Ramos (cell line): ENCODE results near the gene MIEN1.
"Not testable (repeated sequence)": the region's sequence is repeated elsewhere in the genome, so short reads cannot be mapped to it uniquely, and the experiment has no call there.

Experiments
- in situ Hi-C: fragments of 300-500 bp; cut with MboI; formaldehyde crosslinking; loops from one replicate; pipeline ENCODE4 v1.14.3; 2022; ENCODE audit warnings: low sequenced_read_pairs; ENCODE audit not compliant: unreplicated experiment

The MIEN1 gene

DNA sequence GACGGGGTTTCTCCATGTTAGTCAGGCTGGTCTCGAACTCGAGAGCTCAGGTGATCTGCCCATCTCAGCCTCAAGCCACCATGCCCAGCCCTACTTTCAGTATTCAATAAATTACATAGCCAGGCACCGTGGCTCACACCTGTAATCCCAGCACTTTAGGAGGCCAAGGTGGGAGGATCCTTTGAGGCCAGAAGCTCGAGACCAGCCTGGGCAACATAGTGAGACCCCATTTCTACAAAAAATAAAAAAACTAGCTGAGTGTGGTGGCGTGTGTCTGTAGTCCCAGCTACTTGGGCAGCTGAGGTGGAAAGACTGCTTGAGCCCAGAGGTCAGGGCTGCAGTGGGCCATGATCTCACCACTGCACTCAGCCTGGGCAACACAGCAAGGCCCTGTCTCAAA is 8.2 kb downstream of the MIEN1 start:
- in situ Hi-C loops, result no loop called here

GRCh38 chr17:39719563-39720355 is 10.6 kb downstream of the MIEN1 start:
- in situ Hi-C loops, result no loop called here

GRCh38 chr17:39717660-39718059 is 12.7 kb downstream of the MIEN1 start:
- in situ Hi-C loops, result no loop called here

DNA sequence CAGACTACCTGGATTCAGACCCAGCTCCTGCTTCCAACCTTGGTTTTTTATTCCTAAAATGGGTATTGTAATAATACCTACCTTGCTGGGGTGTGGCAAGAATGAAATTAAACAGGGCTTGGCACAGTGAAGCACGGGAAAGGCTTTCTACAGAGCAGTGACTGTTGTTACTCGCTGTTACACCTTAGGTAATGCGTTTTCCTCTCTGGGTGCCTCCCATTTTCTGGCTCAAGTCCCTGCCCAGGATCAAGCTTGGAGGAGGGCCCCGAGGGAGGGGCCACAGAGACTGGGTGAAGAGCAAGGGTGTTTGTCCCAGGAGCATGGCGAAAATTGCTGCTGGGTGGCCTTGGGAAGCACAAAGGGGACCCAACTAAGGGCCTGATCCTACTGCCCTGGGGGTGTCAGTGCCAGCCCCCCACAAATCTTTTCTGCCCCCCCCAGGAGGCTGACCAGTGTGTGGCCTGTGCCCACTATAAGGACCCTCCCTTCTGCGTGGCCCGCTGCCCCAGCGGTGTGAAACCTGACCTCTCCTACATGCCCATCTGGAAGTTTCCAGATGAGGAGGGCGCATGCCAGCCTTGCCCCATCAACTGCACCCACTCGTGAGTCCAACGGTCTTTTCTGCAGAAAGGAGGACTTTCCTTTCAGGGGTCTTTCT is 13.3 kb downstream of the MIEN1 start:
- in situ Hi-C loops, result no loop called here

DNA sequence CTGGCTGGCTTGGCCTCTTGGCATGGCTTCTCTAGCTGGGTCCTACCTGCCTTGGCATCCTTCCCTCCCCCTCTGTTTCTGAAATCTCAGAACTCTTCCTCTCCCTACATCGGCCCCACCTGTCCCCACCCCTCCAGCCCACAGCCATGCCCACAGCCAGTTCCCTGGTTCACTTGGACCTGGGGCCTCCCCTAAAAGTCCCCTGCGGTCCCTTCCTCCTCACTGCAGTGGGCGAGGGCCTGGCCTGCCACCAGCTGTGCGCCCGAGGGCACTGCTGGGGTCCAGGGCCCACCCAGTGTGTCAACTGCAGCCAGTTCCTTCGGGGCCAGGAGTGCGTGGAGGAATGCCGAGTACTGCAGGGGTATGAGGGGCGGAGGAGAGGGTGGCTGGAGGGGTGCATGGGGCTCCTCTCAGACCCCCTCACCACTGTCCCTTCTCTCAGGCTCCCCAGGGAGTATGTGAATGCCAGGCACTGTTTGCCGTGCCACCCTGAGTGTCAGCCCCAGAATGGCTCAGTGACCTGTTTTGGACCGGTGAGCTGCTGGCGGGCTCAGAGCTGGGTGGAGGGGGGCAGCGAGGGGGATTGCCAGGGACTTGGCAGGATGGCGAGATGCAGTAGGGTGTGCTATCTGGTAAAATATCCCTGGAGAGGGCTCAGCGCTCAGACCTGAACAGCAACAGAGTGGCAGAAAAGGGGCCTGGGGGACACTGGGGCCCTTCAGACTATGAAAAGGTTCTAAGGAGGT is 14.1 kb downstream of the MIEN1 start:
- in situ Hi-C loops, result no loop called here

- in situ Hi-C loops, result no loop called here
Measured at GRCh38 chr17:39715375-39716072, 14.8 kb downstream of the MIEN1 start.

- in situ Hi-C loops, result no loop called here
Measured at GRCh38 chr17:39714234-39714633, 16.1 kb downstream of the MIEN1 start.

DNA sequence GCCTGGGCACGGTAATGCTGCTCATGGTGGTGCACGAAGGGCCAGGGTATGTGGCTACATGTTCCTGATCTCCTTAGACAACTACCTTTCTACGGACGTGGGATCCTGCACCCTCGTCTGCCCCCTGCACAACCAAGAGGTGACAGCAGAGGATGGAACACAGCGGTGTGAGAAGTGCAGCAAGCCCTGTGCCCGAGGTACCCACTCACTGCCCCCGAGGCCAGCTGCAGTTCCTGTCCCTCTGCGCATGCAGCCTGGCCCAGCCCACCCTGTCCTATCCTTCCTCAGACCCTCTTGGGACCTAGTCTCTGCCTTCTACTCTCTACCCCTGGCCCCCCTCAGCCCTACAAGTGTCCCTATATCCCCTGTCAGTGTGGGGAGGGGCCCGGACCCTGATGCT is 18.5 kb downstream of the MIEN1 start:
- in situ Hi-C loops, result no loop called here

DNA sequence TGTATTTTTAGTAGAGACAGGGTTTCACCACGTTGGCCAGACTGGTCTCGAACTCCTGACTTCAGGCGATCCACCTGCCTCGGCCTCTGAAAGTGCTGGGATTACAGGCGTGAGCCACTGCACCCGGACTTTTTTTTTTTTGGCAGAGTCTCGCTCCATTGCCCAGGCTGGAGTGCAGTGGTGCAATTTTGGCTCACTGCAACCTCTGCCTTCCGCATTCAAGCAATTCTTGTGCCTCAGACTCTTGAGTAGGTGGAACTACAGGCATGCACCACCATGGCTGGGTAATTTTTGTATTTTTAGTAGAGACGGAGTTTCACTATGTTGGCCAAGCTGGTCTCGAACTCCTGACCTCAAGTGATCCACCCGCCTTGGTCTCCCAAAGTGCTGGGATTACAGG is 19.3 kb downstream of the MIEN1 start:
- in situ Hi-C loops, result not testable (repeated sequence)

DNA sequence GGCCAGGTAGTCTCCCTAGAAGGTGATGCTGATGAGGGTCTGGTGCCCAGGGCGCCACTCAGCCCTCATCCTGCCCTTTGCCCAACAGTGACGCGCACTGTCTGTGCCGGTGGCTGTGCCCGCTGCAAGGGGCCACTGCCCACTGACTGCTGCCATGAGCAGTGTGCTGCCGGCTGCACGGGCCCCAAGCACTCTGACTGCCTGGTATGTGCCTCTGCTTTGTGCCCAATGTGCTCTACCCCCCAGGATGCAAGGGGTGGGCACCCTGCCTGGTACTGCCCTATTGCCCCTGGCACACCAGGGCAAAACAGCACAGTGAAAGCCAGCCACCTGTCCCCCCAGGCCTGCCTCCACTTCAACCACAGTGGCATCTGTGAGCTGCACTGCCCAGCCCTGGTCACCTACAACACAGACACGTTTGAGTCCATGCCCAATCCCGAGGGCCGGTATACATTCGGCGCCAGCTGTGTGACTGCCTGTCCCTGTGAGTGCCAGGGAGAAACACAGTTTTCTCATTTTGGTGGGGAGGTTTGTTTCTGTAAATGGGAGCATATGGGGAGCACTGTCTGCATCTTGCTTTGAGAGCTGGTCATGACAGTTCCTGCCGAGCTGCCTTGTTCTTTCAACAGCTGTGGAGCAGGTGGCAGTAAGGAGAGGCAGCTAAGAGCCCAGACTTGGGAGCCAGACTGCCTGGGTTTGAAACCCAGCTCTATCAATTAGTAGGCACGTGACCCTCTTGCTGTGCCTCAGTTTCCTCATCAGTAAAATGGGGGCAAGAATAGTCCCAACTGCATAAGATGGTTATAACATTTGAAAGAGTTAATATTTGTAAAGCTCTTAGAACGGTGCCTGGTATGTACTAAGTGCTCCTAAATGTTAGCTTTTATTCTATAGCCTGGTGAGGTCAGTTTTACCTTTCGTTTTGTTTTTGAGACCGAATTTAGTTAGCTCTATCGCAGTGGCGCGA is 20.1 kb downstream of the MIEN1 start:
- in situ Hi-C loops, result no loop called here

DNA sequence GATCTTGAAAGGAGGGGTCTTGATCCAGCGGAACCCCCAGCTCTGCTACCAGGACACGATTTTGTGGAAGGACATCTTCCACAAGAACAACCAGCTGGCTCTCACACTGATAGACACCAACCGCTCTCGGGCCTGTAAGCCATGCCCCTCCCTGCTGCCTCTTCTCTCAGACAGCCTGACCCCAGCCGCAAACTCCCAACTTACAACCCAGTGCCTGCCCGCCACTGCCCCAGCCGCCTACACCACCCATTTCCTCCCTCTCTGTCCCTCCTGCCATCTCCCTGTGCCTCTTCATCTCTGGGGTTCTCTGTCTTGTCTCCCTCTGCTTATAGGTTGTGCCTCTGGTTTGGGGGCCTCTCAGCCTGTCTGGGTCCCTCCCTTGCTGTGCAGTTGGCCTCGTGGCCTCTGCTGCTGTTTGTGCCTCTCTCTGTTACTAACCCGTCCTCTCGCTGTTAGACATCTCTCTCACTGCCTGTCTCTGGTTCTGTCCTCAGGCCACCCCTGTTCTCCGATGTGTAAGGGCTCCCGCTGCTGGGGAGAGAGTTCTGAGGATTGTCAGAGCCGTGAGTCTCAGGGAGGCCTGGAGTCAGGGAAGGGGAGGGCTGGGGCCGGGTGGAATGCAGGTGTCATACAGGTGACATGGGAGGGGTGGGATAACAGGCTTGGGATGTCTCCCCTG is 20.9 kb downstream of the MIEN1 start:
- in situ Hi-C loops, result no loop called here

DNA sequence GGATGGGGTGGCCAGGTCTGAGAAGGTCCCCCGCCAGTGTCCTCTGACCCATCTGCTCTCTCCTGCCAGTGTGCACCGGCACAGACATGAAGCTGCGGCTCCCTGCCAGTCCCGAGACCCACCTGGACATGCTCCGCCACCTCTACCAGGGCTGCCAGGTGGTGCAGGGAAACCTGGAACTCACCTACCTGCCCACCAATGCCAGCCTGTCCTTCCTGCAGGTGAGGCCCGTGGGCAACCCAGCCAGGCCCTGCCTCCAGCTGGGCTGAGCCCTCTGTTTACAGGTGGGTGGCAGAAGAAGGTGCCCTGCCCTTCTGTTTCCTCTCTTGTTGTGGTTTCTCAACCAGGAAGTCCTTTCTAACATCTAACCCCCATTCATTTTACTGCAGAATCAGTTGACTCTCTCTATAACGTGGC is 23.4 kb downstream of the MIEN1 start:
- in situ Hi-C loops, result no loop called here

DNA sequence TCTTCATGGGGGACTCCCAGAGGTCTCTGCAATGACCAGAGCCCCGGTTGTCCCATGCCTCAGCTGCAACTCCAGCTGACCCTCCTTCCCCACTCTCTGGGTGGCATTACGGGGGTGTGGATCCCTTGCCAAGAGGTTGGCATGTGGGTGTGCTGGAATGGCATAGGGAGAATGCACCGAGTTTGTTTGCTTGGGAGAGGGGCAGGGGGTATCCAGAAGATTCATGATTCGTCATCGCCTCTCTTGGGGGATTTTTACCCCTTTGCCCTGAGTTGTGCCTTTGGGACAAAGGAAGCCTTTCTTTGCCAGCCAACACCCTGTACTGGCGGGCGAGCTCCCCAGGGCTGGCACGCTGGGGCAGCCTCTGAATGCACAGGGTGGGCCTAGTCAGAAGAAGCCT is 23.9 kb downstream of the MIEN1 start:
- in situ Hi-C loops, result no loop called here

DNA sequence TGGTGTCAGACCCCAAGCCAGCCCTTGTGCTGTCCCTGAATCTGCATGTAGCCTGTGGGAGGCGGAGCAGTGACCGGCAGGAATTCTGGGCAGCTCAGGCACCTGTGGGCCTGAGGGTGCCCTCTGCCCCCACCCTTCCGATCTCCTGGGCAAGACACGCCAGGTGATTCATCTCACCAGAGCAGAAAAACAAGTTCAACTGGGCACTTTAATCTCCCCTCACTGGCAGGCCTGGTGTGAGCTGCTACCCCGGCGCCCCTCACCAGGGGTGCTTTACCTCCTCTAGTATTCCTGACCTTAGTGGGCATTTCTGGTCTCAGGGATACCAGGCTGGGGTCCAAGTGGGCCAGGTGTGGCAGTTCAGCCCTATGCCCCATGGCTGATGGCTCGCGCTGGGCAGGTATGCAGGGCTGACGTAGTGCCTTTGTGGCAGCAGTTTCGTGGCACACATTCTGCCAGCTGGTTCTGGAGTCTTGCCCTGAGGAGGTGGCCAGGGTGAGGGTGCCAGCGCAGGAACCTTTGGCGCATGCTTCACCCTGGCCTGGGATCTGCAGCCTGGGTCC is 24.5 kb downstream of the MIEN1 start:
- in situ Hi-C loops, result no loop called here

GRCh38 chr17:39704821-39705551 is 25.3 kb downstream of the MIEN1 start:
- in situ Hi-C loops, result no loop called here

- in situ Hi-C loops, result no loop called here
Measured at GRCh38 chr17:39703913-39704312, 26.4 kb downstream of the MIEN1 start.

GRCh38 chr17:39702901-39703893 is 27.1 kb downstream of the MIEN1 start:
- in situ Hi-C loops, result no loop called here
